GM06990 (cell line): ENCODE results near the gene RAPGEF1.

ENCODE experiments used
- DNase-seq: peaks from one replicate; pipeline ENCODE4 v3.0.0-alpha.2; 2011; ENCODE audit not compliant: insufficient read length; ENCODE audit errors: extremely low read depth
- H3K27me3 ChIP-seq: replicated peaks from 2 replicates; pipeline ENCODE4 v1.6.0; 2011; ENCODE audit warnings: low read length; ENCODE audit not compliant: control insufficient read depth, insufficient read depth
- H3K36me3 ChIP-seq: 2 replicates; pipeline ENCODE4 v1.5.1; 2011; ENCODE audit warnings: low read length; ENCODE audit not compliant: control insufficient read depth, insufficient read depth
- H3K4me3 ChIP-seq: replicated peaks from 2 replicates; pipeline ENCODE4 v1.5.1; 2011; ENCODE audit warnings: low read depth, mild to moderate bottlenecking, control low read depth, low read length
- TF ChIP-seq, protein P1 (sequence below): IDR thresholded peaks from 2 replicates; pipeline ENCODE4 v1.5.1; 2011; ENCODE audit warnings: low read length, control low read depth, mild to moderate bottlenecking, inconsistent platforms; ENCODE audit not compliant: insufficient read depth, poor library complexity, severe bottlenecking

The RAPGEF1 gene

DNA sequence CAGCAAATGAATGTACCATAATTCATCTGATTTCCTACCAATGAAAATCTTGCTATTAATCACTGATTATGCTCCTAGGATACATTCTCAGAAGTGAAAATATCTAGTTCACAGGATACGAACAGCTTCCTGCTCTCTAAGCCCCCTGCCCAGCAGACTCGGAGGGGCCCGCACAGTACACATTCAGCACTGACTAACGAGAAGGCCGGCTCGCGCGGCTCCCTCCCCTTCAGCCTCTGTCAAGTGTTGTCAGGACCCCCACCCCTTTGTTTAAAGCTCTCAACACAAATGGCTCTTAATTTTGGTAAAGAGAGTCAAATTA is 112.6 kb downstream of the RAPGEF1 start:
- Histone ChIP-seq H3K36me3 (peaks cover 32% of the 10 kb centered on the region), H3K27me3 (no peaks in the 10 kb centered on the region), H3K4me3 (no peak overlapping the region)
- no peak for DNase-seq
- TF ChIP-seq, protein P1, sequence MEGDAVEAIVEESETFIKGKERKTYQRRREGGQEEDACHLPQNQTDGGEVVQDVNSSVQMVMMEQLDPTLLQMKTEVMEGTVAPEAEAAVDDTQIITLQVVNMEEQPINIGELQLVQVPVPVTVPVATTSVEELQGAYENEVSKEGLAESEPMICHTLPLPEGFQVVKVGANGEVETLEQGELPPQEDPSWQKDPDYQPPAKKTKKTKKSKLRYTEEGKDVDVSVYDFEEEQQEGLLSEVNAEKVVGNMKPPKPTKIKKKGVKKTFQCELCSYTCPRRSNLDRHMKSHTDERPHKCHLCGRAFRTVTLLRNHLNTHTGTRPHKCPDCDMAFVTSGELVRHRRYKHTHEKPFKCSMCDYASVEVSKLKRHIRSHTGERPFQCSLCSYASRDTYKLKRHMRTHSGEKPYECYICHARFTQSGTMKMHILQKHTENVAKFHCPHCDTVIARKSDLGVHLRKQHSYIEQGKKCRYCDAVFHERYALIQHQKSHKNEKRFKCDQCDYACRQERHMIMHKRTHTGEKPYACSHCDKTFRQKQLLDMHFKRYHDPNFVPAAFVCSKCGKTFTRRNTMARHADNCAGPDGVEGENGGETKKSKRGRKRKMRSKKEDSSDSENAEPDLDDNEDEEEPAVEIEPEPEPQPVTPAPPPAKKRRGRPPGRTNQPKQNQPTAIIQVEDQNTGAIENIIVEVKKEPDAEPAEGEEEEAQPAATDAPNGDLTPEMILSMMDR: no peak

DNA sequence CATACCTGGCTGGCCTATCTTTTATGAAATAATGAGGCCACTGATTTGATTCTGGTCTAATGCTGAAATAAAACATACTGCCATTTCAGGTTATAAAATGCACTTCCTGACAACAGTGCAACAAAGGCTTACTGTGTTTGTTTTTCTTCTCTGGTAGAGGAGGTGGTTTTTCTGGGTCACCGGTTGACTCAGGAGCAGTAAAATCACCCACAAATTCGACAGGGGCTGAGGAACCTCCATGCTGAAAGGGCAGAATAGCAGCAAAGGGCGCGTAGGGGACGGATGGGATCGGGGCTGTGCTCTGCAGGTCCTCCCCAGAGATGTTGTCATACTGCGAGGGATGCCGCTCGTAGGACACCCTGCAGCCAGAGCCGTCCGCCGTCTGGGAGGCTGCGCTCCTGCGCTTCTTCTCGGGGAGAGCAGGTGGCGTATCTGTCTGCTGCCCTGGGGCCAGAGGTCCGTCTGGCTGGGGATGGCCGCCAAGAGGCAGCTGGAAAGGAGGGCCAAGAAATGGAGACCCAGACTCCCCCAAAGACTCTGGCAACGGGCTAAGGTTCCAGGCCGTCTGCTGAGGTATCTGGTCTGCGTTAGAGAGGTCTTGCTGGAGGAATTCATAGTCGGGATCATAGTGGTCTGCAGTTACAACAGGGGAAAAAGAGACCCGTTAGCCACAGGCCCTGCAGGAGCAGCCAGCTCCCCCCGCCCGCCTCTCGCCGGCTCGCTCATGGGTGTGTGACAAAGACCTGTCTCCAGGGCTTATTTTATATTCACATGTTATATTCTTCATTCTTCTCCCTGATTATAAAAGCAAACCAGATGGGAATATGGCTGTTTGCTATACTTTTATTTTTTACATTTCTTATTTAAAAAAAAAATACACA is 113.8 kb downstream of the RAPGEF1 start:
- TF ChIP-seq, protein P1: no peak
- DNase-seq: no peak
- no peak overlapping the region for H3K4me3 ChIP-seq
- peaks cover 32% of the 10 kb centered on the region for H3K36me3 ChIP-seq
- no peaks in the 10 kb centered on the region for H3K27me3 ChIP-seq

DNA sequence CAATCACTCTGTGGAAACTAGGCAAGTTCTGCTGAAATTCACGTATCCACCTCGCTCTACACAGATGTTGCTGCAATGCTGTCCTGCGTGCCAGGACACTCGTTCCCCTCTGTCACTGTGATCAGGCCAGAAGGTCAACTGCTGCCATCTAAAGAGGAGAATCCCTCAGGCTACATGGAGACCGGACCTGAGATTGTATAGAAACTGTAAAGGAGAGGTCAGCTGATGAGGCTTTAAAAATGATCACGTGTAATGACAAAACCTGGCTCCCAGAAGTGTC is 114.4 kb downstream of the RAPGEF1 start:
- no peaks in the 10 kb centered on the region for H3K27me3 ChIP-seq
- TF ChIP-seq, protein P1: no peak
- H3K36me3 ChIP-seq: peaks cover 38% of the 10 kb centered on the region
- no peak overlapping the region for H3K4me3 ChIP-seq
- no peak for DNase-seq

DNA sequence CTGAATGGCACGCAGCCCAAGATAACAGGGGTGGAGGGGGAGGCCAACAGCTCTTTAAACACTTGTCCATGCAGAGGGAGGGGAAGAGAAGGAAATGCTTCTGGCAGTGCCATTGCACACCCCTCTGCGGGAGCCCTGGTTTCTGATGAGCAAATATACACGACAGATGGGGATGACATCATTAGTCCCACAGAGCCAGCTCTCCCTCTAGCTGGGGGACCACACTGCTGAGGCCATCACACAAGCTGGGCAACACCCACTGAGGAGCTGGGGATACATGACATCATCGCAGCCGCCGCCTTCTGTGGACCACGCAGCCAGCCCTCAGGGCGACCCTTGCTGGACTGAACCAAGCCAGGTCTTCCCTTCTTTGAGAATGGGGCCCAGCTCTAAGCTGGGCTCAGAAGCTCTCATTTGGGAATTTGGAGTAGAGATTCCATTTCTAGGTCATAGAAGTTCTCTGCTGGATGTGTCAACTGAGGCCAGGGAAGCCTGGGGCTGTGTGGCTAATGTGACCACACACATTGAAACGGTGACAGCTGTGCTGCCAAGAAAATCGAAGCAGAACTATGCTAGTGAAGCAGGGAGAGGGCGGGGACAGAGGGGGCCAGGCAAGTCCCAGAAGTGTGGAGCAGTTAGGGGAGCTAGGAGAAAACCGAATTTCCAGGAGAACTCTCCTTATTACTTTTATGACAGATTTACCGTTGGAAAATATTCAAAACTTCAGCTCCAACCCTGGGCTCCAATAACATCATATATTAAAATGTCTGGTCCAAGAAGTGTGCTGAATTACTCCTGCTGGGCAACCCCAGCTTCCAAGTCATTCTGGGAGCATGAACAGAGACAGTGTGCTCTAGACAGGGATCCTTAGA is 115.0 kb downstream of the RAPGEF1 start:
- no peak for DNase-seq
- no peaks in the 10 kb centered on the region for H3K27me3 ChIP-seq
- no peak overlapping the region for H3K4me3 ChIP-seq
- TF ChIP-seq, protein P1: no peak
- H3K36me3 ChIP-seq: peaks cover 41% of the 10 kb centered on the region

DNA sequence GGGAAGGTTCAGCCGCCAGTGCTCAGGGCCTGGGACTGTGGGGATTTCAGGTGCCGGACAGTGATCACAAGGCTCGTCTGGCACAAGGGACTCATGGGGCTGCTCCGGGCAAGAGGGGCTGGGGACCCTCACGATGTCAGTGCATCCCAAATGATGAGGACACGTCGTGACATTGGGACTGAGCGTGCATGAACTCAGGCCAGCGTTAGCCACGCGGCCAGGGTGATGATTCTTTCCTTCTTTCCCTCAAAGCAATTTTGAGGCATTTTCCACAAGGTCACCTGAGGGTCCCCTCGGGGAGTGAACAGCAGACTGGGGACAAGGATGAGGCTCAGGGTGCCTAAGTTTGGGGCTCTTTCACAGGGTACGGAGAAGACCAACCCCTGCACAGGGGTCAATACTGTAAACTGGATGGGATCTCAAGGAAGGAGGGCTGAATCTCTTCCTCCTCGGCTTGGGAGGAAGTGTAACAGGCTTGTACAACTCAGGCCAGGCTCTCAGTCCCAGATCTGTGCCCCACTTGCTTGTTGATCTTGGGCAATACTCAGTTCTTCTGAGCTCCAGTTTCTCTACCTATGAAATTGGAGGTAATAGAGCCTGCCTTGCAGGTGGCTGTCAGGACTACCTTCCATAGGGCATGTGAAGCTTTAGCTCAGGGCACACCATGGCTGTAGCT is 116.1 kb downstream of the RAPGEF1 start:
- Histone ChIP-seq H3K27me3 (no peaks in the 10 kb centered on the region), H3K4me3 (no peak overlapping the region), H3K36me3 (peaks cover 52% of the 10 kb centered on the region)
- TF ChIP-seq, protein P1: no peak
- DNase-seq: no peak
